Posterior cingulate gyrus (tissue), 11 donors: Measurements from ENCODE around the gene FGD5.

Experiments
- DNase-seq, 10 donors: peaks; one replicate each; pipeline versions ENCODE4 v3.0.0 to v3.0.0-alpha.2; 2020 to 2021; ENCODE audit warnings: mixed read lengths in 3 of 10
- intact Hi-C: fragments of 100-400 bp; cut with DNase I; formaldehyde crosslinking; loops from one replicate; pipeline ENCODE4 v1.15.1; 2023

The FGD5 gene

DNA sequence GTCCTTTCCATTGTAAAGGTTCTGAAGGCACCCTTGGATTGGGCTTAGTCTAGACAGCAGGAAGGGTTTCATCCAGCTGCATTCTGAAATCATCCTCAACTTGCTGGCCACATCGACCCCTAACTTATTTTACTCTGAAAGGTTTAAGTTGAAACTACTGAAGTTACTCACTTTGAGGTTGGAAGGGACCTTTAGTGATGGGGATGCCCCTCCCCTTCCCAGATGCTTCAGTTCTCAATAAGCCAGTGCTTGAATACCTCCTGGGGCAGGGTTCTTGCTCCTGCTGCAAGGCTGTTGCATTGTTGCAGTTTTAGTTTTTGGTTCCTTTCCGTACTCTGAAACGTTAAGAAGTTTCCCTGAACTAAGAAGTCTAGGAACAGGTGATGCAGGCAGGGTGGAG lies 26.4 kb downstream of the FGD5 start:
- DNase-seq: peak in 2 of 10 donors; percentile 3 to 5
- intact Hi-C loops: no loop called here

DNA sequence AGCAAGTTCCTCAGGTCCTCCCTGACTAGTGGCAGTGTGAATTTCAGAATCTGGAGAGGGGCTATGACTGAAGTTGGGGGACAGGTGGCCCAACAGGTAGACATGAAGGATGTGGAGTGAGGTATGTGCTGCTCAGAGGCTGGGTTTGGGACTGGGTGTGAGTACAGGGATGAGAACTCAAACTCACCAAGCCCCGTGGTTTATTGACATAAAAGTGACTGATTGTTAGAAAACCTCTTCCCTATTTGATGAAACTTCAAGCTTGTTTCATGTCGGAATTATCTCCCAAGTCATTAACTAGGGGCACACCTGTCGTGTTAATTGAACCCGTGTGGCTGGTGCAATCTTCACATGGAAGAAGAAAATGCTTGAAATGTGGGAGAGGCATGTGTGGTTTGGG lies 27.1 kb downstream of the FGD5 start:
- no peak for DNase-seq
- intact Hi-C loops: no loop called here

DNA sequence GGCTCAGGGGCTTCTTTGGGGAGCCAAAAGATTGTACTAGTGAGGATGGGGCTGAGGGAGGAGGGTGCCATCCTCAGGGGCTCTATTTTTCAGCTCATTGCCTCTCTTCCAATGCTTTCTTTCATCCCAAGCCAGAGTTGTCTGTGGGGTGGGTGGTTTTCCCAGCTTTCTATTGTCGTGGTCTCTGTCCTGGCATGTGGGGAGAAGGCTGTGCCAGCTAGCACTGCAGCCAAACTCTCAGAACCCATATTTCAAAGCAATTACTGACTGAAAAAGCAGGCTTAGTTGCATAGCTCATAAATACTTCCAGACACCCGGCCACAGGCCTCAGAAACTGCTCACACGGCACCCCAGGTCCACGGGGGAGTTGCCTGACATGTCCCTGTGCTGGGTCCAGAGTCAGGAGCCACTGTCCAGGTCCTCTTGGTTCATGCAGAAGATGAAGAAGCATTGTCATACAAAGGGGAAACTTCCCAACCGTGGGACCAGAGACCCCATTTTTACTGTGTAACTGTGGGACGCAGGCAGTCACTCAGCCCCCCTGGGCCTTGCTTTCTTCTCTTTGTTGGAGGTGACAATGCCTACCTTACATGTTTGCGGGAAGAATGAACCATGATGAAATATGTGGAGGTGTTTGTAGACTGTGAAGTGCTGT lies 27.6 kb downstream of the FGD5 start:
- intact Hi-C loops: no loop called here
- DNase-seq: peak in 2 of 10 donors; percentile 52 to 68

DNA sequence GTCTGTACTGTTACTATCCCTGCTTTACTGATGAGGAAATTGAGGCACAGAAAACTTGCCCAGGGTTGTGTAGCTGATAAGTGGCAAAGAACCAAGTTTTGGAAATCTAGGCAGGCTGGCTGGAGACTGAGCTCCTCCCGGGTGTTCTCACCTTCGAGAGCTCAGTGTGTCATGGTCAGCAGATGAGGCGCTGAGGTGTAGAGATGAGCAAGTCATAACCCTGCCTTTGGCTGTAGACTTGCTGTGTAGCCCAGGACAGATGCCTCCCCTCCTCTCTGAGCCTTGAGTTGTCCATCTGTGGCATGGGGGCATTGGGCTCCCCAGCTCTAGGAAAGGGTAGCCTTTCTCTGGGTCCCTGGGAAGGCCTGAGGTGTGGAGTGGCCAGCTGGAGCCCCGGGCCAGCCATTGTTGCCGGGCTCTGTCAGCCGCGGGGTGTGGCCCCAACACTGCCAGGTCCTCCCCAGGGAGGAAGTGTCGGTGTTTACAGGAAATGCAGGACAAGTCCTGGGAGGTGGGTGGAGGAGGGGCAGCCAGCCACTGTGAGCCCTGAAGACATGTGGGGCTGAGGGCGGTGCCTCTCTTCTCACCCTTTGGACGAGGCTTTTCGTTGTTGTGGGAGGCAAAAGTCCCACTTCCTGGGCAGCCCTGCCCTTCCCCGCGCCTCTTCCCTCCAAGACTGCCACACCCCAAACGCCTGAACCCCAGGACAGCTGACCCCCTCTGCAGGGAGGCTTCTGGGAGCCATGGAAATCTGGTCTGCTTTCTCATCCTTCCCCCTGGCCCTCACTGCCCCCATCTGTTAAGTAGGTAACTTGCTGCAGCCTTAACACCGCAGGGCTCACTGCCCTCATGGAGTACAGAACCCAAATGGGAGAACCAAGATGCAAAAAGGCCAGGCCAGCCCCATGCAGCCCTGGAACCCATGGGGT lies 29.1 kb downstream of the FGD5 start:
- intact Hi-C loops: no loop called here
- peak in 2 of 10 donors; percentile 27 to 68 for DNase-seq

DNA sequence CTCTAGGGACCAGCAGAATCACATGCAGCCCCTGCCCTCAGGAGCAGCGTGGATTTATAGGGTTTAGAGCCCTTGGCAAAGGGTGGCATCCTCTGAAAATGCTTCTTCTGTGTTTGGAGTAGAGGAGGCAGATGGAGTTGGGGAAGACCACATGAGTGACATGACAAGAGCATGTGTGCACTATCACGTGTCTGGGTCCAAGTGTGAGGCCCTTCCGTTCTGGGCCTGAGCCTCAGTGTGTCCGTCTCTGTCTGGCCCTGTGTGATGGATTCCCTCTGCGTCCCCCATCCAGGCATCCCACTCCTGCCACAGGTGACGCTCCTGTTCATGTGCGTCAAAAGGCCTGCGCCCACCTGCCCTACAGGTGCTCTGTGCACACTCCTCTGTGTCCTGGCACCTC lies 30.1 kb downstream of the FGD5 start:
- intact Hi-C loops: no loop called here
- DNase-seq: peak in 1 of 10 donors; percentile 49

DNA sequence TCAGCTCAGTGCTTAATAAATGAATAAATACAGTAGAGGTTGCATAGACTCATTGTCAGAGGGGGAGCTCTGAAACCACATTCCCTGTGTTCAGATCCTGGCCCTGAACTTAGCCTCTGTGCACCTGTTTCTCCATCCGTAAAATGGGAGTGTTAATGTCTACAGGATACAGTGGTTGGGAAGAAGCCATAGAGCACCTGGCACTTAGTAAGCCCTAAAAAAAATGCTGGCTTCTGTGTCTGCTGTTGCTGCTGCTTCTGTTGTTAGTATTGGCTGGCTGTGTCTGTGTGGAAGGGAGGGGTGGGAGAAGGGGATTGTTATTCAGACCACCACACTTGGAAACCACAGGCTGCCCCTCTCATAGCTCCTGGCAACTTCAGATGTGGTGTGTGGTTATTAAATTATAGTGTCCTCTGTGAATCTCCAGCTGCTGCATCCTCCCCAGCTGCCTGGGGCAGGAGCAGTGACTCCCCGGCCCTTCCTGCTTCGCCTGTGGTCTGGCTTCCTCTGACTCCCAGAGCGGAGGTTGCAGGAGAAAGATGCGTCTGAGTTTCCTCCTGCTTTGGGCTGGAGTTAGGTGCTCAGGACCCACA lies 31.0 kb downstream of the FGD5 start:
- intact Hi-C loops: no loop called here
- DNase-seq: peak in 2 of 10 donors; percentile 17 to 51

DNA sequence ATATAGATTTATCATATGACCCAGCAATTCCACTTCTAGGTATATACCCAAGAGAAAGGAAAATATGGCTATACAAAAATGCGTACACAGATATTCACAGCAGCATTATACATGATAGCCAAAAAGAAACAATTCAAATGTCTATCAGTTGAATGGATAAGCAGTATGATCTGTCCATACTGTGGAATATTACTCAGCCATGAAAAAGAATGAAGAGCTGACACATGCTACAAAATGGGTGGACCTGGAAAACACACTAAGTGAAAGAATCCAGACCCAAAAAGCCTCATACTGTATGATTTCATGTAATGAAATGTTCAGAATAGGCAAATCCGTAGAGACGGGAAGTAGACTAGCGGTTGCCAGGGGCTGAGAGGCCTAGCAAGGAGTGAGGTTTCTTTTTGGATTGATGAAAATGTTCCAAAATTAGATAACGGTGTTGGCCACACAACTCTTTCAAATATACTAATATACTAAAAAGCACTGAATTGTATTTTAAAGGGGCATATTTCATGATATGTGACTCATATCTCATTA lies 33.4 kb downstream of the FGD5 start:
- peak in 1 of 10 donors; percentile 3 for DNase-seq
- intact Hi-C loops: no loop called here

DNA sequence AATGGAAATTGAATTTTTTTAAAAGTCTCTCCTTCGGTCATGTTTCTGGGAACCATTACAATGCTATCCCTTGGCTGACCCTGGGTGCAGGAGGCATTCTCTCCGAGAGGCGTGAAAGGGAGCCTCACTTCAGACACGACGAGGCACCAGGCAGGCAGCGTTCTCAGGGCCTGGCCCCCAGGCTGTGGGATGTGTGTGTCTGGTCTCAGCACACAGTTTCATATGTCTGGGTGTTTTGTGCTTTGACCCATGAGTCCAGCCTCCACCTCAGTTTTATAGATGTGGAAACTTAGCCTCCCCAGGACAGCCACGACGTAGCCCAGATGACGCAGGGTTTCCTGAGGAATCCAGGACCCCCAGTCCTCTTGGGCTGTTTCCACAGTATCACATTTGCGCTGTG lies 34.0 kb downstream of the FGD5 start:
- peak in 1 of 10 donors; percentile 38 for DNase-seq
- intact Hi-C loops: no loop called here

DNA sequence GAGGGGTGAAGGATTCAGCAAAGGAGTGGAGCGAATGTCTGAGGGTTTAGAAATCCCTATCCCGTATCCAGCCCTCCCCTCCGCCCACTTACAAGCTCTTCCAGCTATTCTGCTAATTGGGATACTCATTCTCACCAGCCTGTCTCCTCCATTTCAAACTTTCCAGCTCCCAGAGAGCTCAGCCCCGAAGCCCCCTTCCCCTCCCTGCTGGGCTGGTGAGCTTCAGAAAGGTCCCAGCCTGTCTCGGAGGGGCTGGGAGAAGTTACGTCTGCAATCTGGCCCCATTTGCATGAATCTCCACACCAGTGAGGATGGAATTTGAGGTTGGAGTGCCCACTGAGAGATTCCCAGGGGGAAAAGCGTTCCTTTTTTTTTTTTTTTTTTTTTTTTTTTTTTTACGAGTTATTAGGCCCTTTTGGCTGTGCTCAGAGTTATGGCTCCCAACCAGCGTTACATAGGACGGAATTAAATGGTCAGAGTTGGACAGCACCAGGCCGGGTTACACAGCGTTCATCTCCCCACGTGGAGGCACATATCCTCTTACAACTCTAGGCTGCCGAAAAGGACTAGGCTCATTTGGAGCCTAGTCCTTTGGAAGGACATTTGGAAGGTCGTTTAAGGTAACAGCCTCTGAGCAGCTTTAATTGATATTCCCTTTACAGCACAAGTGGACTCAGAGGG lies 34.6 kb downstream of the FGD5 start:
- intact Hi-C loops: no loop called here
- DNase-seq: peak in 1 of 10 donors; percentile 10

DNA sequence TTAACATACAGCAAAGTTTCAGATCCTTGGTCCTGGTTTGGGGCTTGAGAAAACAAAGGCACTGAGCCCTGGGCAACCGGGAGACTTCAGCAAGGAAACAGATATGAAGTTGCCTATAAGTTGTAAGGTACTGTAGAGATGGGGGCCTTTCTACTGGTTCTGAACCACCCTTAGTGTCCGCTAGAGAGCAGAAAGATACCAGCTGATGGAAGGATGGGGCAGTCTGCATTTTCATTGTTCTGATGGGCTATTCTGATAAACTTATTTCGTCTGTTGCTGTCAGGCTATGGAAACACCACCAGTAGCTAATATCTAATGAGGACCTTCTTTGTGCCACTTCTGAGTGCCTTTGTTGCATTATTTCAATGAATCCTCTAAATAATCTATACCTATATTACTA lies 38.7 kb downstream of the FGD5 start:
- no peak for DNase-seq
- intact Hi-C loops: no loop called here

DNA sequence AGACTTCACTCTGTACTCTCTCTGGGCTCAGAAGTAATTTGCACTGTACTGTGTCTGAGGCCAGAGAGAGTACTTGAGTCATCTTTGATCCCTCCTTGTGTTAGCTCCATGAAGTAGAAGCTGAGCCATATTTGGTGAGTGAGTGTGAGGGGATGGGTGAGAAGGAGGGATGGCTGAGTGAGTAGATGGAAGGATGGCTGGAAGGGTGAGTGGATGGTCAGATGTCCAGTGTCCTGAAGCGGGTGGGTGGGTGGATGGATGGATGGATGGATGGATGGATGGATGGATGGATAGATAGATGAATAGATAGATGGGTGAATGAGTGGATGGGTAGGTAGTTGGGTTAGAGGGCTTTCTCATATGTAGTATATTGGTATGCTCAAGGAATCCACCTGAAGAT lies 39.3 kb downstream of the FGD5 start:
- intact Hi-C loops: no loop called here
- DNase-seq: no peak

DNA sequence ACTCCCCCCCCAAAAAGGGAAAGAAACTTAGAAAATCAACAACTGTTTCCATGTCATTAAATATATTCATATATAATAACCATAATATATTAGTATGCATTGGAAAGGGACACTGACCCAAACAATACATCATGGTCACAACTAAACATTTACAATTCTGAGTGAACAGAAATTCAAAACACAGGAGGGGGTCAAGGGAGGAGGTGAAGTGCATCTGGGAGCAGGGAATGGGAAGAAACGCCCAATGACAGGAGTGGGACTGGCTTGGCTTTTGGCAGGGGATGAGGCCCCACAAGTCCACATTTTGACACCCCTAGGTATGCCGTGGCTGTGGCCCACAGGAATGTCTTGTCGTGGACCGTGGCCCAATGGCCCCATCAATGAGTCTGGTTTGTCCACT lies 41.1 kb downstream of the FGD5 start:
- peak in 1 of 10 donors; percentile 41 for DNase-seq

DNA sequence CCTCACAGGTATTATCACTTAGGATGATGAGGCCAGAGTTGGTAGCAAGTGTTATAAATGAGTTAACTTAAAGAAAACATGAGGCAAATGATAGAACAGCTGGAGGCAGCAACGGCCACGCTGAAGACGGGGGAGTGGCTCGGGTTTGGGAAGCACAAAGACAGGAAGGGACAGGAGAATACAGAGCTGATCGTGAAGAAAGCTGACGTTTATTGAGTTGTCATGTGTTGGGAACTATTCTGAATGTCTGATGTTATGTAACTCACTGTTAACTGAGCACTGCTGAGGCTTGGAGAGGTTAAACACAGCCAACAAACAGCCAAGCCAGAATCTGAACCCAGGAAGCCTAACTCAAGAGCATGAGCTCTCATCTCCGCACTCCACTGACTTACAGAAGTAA lies 42.3 kb downstream of the FGD5 start:
- intact Hi-C loops: no loop called here
- DNase-seq: peak in 1 of 10 donors; percentile 22

More for the DNA sequence above, 41.1 kb downstream of the FGD5 start:
- intact Hi-C loops: no loop called here

DNA sequence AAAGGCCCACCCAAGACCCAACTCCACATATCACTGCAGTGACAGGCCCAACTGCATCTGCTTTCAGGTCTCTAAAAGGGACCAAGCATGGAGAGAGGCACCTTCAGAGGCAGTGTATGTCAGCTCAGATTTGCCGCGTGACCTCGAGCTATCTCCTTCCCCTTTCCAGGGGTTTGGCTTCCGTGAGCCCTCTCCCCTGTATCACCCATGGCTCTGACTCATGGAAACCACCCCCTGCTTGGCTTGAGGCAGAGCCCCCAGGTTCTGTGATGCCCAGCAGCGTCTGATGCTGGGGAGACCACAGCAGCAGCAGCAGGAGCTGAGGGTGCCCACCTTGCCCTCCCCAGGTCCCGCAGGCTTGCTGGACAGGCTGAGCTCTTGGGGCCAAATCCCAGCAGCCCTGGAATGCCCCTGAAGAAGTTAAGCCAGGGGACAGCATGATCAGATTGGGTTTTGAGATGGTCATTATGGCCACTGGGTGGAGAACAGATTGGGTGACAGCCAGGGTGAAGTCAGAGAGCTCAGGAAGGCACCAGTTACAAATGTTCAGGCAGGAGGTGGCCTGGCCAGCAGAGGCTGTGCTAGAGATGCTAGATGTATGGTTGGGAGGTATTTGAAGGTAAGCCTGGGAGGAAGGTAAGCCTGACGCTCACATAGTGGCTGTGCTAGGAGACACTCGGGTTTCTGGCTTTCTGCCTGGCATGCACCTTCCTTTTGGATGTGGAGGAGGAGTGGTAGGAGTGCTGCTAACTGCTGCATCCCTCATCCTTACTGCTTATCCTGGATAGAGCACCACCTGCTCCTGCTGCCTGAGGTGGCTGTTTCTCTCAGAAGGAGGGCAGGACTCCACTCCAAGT lies 42.9 kb downstream of the FGD5 start:
- intact Hi-C loops: no loop called here
- DNase-seq: peak in 2 of 10 donors; percentile 19 to 82

DNA sequence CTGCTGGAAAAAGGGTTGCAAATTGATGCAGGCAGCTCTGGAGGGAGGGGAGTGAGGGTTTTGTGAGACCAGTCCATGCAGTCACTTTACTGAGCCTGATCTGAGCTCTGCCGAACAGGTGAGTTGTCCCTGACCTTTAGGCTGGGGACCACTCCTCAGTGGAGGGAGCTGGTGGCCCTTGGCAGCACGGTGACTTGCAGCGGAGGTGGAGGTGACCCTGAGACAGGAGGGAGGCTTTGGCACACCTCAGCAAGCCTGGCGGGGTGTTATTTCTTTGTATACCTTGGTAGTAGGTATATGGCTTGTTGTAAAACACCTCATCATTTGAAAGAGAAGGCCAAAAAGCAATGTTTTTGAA lies 43.5 kb downstream of the FGD5 start:
- intact Hi-C loops: no loop called here
- peak in 1 of 10 donors; percentile 57 for DNase-seq

DNA sequence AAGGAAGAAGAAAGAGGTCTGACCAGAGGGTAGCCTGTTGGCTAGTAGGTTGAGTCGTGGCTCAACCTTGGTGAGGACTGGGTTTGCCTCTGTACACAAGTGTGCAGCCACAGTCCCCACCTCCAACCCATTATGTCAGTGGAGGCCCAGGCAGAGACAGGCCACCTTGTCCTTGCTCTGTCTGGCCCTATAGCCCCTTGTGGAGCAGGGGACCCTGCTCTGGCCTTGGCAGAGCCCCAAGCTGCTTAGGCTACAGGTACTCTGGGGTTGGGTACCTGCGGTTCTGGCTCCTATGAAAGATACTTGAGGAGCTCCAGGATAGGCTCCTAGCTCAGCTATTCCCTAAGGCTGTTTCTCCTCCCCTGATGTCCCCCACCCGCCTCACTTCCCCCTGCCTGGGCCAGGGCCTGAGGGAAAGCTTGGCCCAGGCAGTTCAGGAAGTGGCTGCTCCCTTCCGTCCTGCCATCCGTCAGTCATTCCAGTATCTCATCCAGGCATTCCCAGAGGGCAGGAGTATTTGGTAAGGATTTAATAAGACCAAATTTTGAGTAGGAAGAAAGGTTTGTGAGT lies 44.0 kb downstream of the FGD5 start:
- DNase-seq: peak in 1 of 10 donors; percentile 66
- intact Hi-C loops: no loop called here

DNA sequence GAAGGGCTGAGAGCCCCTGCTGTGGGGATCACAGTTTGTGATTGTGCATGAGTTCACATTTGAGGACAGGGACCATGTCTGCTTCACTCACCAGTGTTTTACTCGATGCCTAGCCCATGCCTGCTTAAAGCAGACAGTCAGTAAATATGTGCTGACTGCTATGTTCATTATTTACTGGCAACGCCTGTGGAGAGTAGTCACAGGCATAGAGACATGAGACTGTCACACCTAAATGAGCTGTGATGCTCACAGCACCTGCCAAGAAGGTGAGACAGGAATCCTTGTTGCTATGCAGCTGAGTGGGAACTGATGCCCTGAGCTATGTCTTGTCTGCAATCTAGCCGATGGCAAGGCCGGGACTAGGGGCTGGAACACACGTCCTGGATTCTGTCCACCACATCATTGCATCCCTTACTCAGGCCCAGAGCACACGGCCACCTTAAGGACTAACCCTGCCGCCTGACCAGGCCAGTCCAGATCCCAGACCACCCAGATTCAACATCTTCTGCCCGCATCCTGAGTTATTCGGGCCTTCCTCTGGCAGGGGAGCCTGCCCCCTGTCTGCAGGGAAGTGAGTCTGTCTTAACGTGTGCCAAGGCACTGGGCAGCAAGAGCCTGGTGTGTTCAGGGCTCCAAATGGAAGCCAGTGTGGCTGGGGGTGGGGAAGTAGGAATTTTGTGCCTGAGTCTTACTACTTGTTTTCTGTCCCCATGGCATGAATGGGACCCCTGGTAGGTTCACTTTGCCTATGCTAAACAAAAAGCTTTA lies 44.8 kb downstream of the FGD5 start:
- DNase-seq: peak in 1 of 10 donors; percentile 75
- intact Hi-C loops: no loop called here

DNA sequence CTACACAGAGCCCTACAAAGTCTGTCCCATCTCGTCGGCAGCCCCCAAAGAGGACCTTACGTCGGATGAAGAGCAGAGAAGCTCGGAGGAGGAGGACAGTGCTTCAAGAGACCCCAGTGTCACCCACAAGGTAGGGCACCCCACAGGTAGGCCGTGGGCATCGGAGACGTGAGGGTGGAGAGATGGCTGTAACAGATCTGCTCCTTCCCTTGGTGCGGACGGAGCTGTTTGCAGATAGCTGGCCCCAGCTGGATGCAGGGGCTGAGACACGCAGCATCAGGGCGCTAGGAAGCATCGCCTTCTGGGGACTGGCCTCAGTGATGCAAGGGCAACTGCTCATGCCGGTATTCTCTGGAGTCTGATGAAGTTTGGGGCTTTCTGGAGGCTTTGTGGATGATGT lies 45.4 kb downstream of the FGD5 start:
- intact Hi-C loops: no loop called here
- DNase-seq: peak in 1 of 10 donors; percentile 67
